ENCODE measurements around the gene ECT2L.

ECT2L gene

GRCh38 chr6:138806889-138807288, 11.0 kb downstream of the ECT2L start:
- no peak for DNase-seq (ENCODE audit: extremely low read depth, low read depth)
- no peak for TF ChIP-seq CTCF (IDR thresholded peaks at IDR 0.05; ENCODE audit: low read depth, low read length)

GRCh38 chr6:138809677-138810076, 13.8 kb downstream of the ECT2L start:
- DNase-seq (ENCODE audit: extremely low read depth, low read depth), result no peak
- TF ChIP-seq CTCF (IDR thresholded peaks at IDR 0.05; ENCODE audit: low read depth, low read length), result no peak

- TF ChIP-seq CTCF (IDR thresholded peaks at IDR 0.05; ENCODE audit: low read depth, low read length), result no peak
- DNase-seq (ENCODE audit: extremely low read depth, low read depth), result no peak
These were observed 16.0 kb downstream of the ECT2L start for GRCh38 chr6:138811866-138812265.

- no peak for DNase-seq (ENCODE audit: extremely low read depth, low read depth)
- no peak for TF ChIP-seq CTCF (IDR thresholded peaks at IDR 0.05; ENCODE audit: low read depth, low read length)
These were observed 18.4 kb downstream of the ECT2L start for GRCh38 chr6:138814179-138814834.

GRCh38 chr6:138815221-138815620, 19.3 kb downstream of the ECT2L start:
- no peak for TF ChIP-seq CTCF (IDR thresholded peaks at IDR 0.05; ENCODE audit: low read depth, low read length)
- no peak for DNase-seq (ENCODE audit: extremely low read depth, low read depth)

GRCh38 chr6:138815797-138816528, 20.1 kb downstream of the ECT2L start:
- peak; percentile 31 for DNase-seq (ENCODE audit: extremely low read depth, low read depth)
- peak; percentile 67 for TF ChIP-seq CTCF (IDR thresholded peaks at IDR 0.05; ENCODE audit: low read depth, low read length)

GRCh38 chr6:138817799-138818198, 21.9 kb downstream of the ECT2L start:
- DNase-seq (ENCODE audit: extremely low read depth, low read depth), result peak; percentile 35
- no peak for TF ChIP-seq CTCF (IDR thresholded peaks at IDR 0.05; ENCODE audit: low read depth, low read length)
